DND-41 (cell line): ENCODE measurements around the gene OSBPL8.

Experiments
- ATAC-seq: fragments of 200-7000 bp; cut with Tn5 transposase; 3 replicates; pipeline ENCODE4 v1.9.1; 2021; ENCODE audit warnings: low read depth; ENCODE audit not compliant: insufficient read depth
- DNase-seq: peaks from one replicate; pipeline ENCODE4 v3.0.0-alpha.2; 2020
- H2AFZ ChIP-seq: 2 replicates; pipeline ENCODE4 v1.6.0; 2012; ENCODE audit warnings: low read depth, low read length
- H3K27ac ChIP-seq: 2 replicates; pipeline ENCODE4 v1.5.1; 2012; ENCODE audit warnings: low read length, inconsistent platforms
- H3K27me3 ChIP-seq: fragments of 200-600 bp; sonication (generic); 2 replicates; pipeline ENCODE4 v1.6.0; 2012; ENCODE audit warnings: low read length, mild to moderate bottlenecking, inconsistent platforms; ENCODE audit not compliant: insufficient read depth, poor library complexity
- H3K36me3 ChIP-seq: 2 replicates; pipeline ENCODE4 v1.5.1; 2012; ENCODE audit warnings: low read length, inconsistent platforms; ENCODE audit not compliant: insufficient read depth
- H3K4me1 ChIP-seq: 2 replicates; pipeline ENCODE4 v1.5.1; 2012; ENCODE audit warnings: mild to moderate bottlenecking, low read length; ENCODE audit not compliant: insufficient read depth
- H3K4me2 ChIP-seq: 2 replicates; pipeline ENCODE4 v1.6.0; 2012; ENCODE audit warnings: mild to moderate bottlenecking, moderate library complexity, low read length, inconsistent platforms; ENCODE audit not compliant: insufficient read depth
- H3K4me3 ChIP-seq, 2 experiments: fragments of 200-600 bp in 1 of 2; shearing (Covaris generic) in 1 of 2; 2 replicates each; pipeline ENCODE4 v1.5.1; 2012 to 2016; ENCODE audit warnings: inconsistent platforms in 2 of 2, low read length in 2 of 2, mild to moderate bottlenecking in 2 of 2, low read depth in 1 of 2, moderate library complexity in 1 of 2
- H3K79me2 ChIP-seq: 2 replicates; pipeline ENCODE4 v1.6.0; 2012; ENCODE audit warnings: low read length, inconsistent platforms; ENCODE audit not compliant: insufficient read depth
- H3K9ac ChIP-seq: 2 replicates; pipeline ENCODE4 v1.6.0; 2012; ENCODE audit warnings: low read depth, mild to moderate bottlenecking, inconsistent platforms, low read length, moderate library complexity
- H3K9me3 ChIP-seq: 2 replicates; pipeline ENCODE4 v1.5.1; 2012; ENCODE audit warnings: low read length, moderate library complexity, mild to moderate bottlenecking, inconsistent platforms; ENCODE audit not compliant: insufficient read depth, severe bottlenecking
- H4K20me1 ChIP-seq: 2 replicates; pipeline ENCODE4 v1.6.0; 2012; ENCODE audit warnings: low read length; ENCODE audit not compliant: insufficient read depth
- EZH2 ChIP-seq: IDR thresholded peaks from 3 replicates; pipeline ENCODE4 v1.6.1; 2012; ENCODE audit warnings: borderline replicate concordance, low read depth, mild to moderate bottlenecking, moderate library complexity, low read length, inconsistent platforms; ENCODE audit not compliant: severe bottlenecking
- TF ChIP-seq, protein P1 (sequence below): IDR thresholded peaks from 2 replicates; pipeline ENCODE4 v1.5.1; 2012; ENCODE audit warnings: borderline replicate concordance, low read length, moderate library complexity, mild to moderate bottlenecking; ENCODE audit not compliant: poor library complexity, severe bottlenecking; ENCODE audit errors: extremely low read depth

The OSBPL8 gene

DNA sequence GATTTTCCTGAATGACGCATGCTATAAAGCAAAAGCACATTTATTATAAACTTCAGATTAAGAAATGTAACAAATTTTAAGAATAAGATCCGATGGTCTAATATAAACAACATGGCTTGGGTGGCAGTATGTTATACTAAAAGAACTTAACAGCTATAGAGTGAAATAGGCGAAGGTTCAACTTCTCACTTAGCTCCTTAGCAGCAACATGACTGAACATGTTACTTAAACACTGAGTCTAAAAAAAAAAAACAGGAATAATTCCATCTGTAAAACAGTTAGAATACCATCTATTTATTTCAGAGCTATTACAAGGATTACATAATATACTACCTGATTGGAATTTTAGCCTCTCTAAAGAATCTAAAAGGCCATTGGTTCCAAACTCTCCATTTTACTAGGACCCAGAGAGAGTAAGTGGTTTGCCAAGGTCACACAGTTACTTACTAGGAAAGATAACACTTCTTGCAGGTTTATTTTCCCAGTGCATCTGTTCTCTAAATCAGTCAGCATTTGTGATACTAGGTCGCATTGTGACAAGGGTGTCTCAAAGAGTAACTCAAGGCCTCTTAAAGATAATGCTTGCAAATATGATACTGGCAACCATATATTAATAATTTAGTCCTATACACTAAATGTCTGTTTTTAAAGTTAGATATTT is 14.8 kb downstream of the OSBPL8 start:
- no peak overlapping the region for H3K9ac ChIP-seq
- H3K4me2 ChIP-seq, result no peak overlapping the region
- no peaks in the 10 kb centered on the region for H3K9me3 ChIP-seq
- H2AFZ ChIP-seq, result no peak overlapping the region
- H3K36me3 ChIP-seq, result no peaks in the 10 kb centered on the region
- no peaks in the 10 kb centered on the region for H3K4me1 ChIP-seq
- H3K4me3 ChIP-seq, result no peak overlapping the region
- ATAC-seq, result no peak
- H4K20me1 ChIP-seq, result peaks cover 44% of the 10 kb centered on the region; the same call in 1 of the 2 replicates
- peaks cover 91% of the 10 kb centered on the region for H3K79me2 ChIP-seq
- H3K27me3 ChIP-seq, result no peaks in the 10 kb centered on the region
- TF ChIP-seq, protein P1, sequence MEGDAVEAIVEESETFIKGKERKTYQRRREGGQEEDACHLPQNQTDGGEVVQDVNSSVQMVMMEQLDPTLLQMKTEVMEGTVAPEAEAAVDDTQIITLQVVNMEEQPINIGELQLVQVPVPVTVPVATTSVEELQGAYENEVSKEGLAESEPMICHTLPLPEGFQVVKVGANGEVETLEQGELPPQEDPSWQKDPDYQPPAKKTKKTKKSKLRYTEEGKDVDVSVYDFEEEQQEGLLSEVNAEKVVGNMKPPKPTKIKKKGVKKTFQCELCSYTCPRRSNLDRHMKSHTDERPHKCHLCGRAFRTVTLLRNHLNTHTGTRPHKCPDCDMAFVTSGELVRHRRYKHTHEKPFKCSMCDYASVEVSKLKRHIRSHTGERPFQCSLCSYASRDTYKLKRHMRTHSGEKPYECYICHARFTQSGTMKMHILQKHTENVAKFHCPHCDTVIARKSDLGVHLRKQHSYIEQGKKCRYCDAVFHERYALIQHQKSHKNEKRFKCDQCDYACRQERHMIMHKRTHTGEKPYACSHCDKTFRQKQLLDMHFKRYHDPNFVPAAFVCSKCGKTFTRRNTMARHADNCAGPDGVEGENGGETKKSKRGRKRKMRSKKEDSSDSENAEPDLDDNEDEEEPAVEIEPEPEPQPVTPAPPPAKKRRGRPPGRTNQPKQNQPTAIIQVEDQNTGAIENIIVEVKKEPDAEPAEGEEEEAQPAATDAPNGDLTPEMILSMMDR, result no peak
- TF ChIP-seq EZH2, result no peak
- no peak overlapping the region for H3K27ac ChIP-seq
- DNase-seq, result no peak

DNA sequence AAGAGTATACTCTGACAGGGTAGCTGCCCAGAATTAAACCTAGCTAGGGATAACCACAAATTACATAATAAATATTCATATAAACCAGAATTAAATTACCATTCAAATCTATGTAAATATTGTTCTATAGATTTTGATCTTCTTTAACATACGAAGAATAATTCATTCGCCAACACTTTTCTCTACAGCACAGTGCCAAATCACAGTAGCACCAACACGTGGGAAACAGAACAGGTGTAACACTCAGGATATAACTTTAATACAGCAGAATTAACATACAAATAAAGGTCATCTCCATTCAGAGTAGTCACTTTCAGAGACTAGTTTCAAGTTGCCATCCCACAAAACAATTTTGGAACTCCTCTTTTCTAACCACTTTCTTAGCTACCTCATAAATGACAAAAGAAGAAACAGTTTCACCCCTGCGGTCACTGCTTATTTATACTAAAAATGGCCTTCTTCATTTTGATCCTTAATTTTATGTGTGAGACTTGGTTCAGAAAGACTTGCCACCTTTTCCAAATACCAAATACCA is 15.7 kb downstream of the OSBPL8 start:
- Histone ChIP-seq H3K9me3 (no peaks in the 10 kb centered on the region), H4K20me1 (peaks cover 45% of the 10 kb centered on the region; the same call in 1 of the 2 replicates), H2AFZ (no peak overlapping the region), H3K9ac (no peak overlapping the region), H3K4me2 (no peak overlapping the region), H3K27ac (no peak overlapping the region), H3K36me3 (no peaks in the 10 kb centered on the region), H3K79me2 (peaks cover 91% of the 10 kb centered on the region), H3K4me1 (no peaks in the 10 kb centered on the region), H3K27me3 (no peaks in the 10 kb centered on the region), H3K4me3 (no peak overlapping the region)
- ATAC-seq (no peak), DNase-seq (no peak)
- TF ChIP-seq EZH2, result no peak
- TF ChIP-seq, protein P1, result no peak

DNA sequence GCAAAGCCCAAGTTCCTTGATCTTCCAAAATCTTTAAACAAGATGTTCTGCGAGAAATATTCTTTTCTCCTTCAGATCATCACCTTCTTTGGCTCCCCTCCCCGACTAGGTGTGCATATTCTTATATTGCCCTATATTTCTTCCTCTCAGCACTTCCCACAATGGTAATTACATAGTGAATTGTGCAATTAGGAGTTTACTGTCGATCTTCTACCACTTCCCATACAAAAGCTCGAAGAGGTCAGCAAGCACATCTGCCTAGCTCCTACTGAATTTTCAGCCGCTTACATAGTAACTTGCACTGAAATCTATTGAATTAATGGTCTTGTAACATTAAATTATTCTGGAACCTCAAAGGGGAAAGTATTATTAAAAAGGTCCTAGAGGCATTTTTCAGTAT is 16.7 kb downstream of the OSBPL8 start:
- Histone ChIP-seq H3K27ac (no peak overlapping the region), H3K36me3 (no peaks in the 10 kb centered on the region), H3K27me3 (no peaks in the 10 kb centered on the region), H3K9me3 (no peaks in the 10 kb centered on the region), H2AFZ (no peak overlapping the region), H4K20me1 (peaks cover 41% of the 10 kb centered on the region; the same call in 1 of the 2 replicates), H3K9ac (no peak overlapping the region), H3K4me3 (no peak overlapping the region), H3K79me2 (peaks cover 89% of the 10 kb centered on the region), H3K4me2 (no peak overlapping the region), H3K4me1 (no peaks in the 10 kb centered on the region)
- DNase-seq (no peak), ATAC-seq (no peak)
- TF ChIP-seq EZH2, result no peak
- TF ChIP-seq, protein P1, result no peak
